WTC11 (cell line): ENCODE data around the gene RNF126. TPM values are rescaled to one million over a fixed set of nuclear protein-coding genes. Genes with fewer than 3 reads are reported as not detected.

ENCODE experiments used
- ATAC-seq: fragments of 200-7000 bp; cut with Tn5 transposase; 2 replicates; pipeline ENCODE4 v1.10.0; 2021; ENCODE audit warnings: mild to moderate bottlenecking, moderate library complexity
- CTCF ChIA-PET: fragments of 300-600 bp; sonication (Branson Sonifier 250); formaldehyde crosslinking; loops from one replicate; lab custom pipeline; 2021; ENCODE audit warnings: antibody characterized with exemption; lab: Charles Lee
- POLR2A ChIA-PET: fragments of 350-600 bp; sonication (Branson Sonifier 250); formaldehyde crosslinking; loops from one replicate; lab custom pipeline; 2021; ENCODE audit warnings: antibody characterized with exemption; lab: Charles Lee
- DNase-seq: peaks from one replicate; pipeline ENCODE4 v3.0.0; 2021; ENCODE audit warnings: low spot score
- H3K27ac Mint-ChIP-seq: 2 replicates; pipeline ENCODE4 v1.8.0; 2021; ENCODE audit warnings: mixed read lengths
- H3K27me3 Mint-ChIP-seq: 2 replicates; pipeline ENCODE4 v1.8.0; 2021; ENCODE audit warnings: low read depth, mild to moderate bottlenecking, moderate library complexity, mixed read lengths
- H3K36me3 Mint-ChIP-seq: 2 replicates; pipeline ENCODE4 v1.8.0; 2021; ENCODE audit warnings: mixed read lengths
- H3K4me1 Mint-ChIP-seq: 2 replicates; pipeline ENCODE4 v1.8.0; 2022; ENCODE audit warnings: mixed read lengths
- H3K4me3 Mint-ChIP-seq: 2 replicates; pipeline ENCODE4 v1.8.0; 2021; ENCODE audit warnings: mild to moderate bottlenecking, moderate library complexity, mixed read lengths
- H3K9me3 Mint-ChIP-seq: 2 replicates; pipeline ENCODE4 v1.8.0; 2021; ENCODE audit warnings: mixed read lengths
- CREB1 ChIP-seq: sonication (generic); formaldehyde crosslinking; IDR thresholded peaks from 2 replicates; pipeline ENCODE4 v1.8.0; 2023; ENCODE audit warnings: mild to moderate bottlenecking, missing genetic modification reagents
- CREM ChIP-seq: sonication (generic); formaldehyde crosslinking; IDR thresholded peaks from 2 replicates; pipeline ENCODE4 v1.8.1; 2022; ENCODE audit warnings: mild to moderate bottlenecking, missing genetic modification reagents, moderate library complexity
- ESRRA ChIP-seq: sonication (generic); formaldehyde crosslinking; IDR thresholded peaks from 2 replicates; pipeline ENCODE4 v1.8.1; 2022; ENCODE audit warnings: mild to moderate bottlenecking, missing genetic modification reagents, borderline replicate concordance
- FOXJ3 ChIP-seq: sonication (generic); formaldehyde crosslinking; IDR thresholded peaks from 2 replicates; pipeline ENCODE4 v1.9.0; 2021; ENCODE audit warnings: missing genetic modification reagents, mild to moderate bottlenecking, borderline replicate concordance
- GRHL2 ChIP-seq: fragments of 250-450 bp; sonication (Bioruptor Pico); IDR thresholded peaks from 2 replicates; pipeline ENCODE4 v1.8.0; 2022; ENCODE audit warnings: mild to moderate bottlenecking, moderate library complexity; ENCODE audit not compliant: insufficient replicate concordance, severe bottlenecking
- GTF2I ChIP-seq: fragments of 250-450 bp; sonication (Bioruptor Pico); conservative IDR thresholded peaks from 2 replicates; pipeline ENCODE4 v1.4.0; 2021; ENCODE audit warnings: mild to moderate bottlenecking
- IRF2 ChIP-seq: sonication (generic); formaldehyde crosslinking; IDR thresholded peaks from 2 replicates; pipeline ENCODE4 v1.8.0; 2022; ENCODE audit warnings: low read depth, missing genetic modification reagents, borderline replicate concordance
- NFATC4 ChIP-seq: fragments of 250-450 bp; sonication (Bioruptor Pico); IDR thresholded peaks from 2 replicates; pipeline ENCODE4 v1.9.0; 2021; ENCODE audit warnings: mild to moderate bottlenecking
- NR1H2 ChIP-seq: sonication (generic); formaldehyde crosslinking; IDR thresholded peaks from 2 replicates; pipeline ENCODE4 v1.9.0; 2021; ENCODE audit warnings: mild to moderate bottlenecking, moderate library complexity, missing genetic modification reagents
- NR3C1 ChIP-seq: sonication (generic); formaldehyde crosslinking; conservative IDR thresholded peaks from 2 replicates; pipeline ENCODE4 v1.8.1; 2023; ENCODE audit warnings: low read depth, mild to moderate bottlenecking, missing genetic modification reagents
- RELA ChIP-seq: sonication (generic); formaldehyde crosslinking; IDR thresholded peaks from 2 replicates; pipeline ENCODE4 v1.8.1; 2022; ENCODE audit warnings: missing genetic modification reagents, mild to moderate bottlenecking, borderline replicate concordance
- RORB ChIP-seq: fragments of 250-450 bp; sonication (Bioruptor Pico); IDR thresholded peaks from 2 replicates; pipeline ENCODE4 v1.9.0; 2021; ENCODE audit warnings: mild to moderate bottlenecking
- SP1 ChIP-seq: sonication (generic); formaldehyde crosslinking; conservative IDR thresholded peaks from 2 replicates; pipeline ENCODE4 v1.8.1; 2022; ENCODE audit warnings: missing genetic modification reagents
- TEAD4 ChIP-seq: sonication (generic); formaldehyde crosslinking; IDR thresholded peaks from 2 replicates; pipeline ENCODE4 v1.8.0; 2022; ENCODE audit warnings: mild to moderate bottlenecking, missing genetic modification reagents
- ZNF317 ChIP-seq: sonication (generic); formaldehyde crosslinking; IDR thresholded peaks from 2 replicates; pipeline ENCODE4 v1.8.1; 2023; ENCODE audit warnings: low read depth, mild to moderate bottlenecking, moderate library complexity, missing genetic modification reagents, borderline replicate concordance
- ZNF396 ChIP-seq: fragments of 250-450 bp; sonication (Bioruptor Pico); IDR thresholded peaks from 2 replicates; pipeline ENCODE4 v1.8.0; 2021; ENCODE audit warnings: mild to moderate bottlenecking, moderate library complexity, borderline replicate concordance
- total RNA-seq: library from RNA; stranded (reverse); gene quantifications from 3 replicates; pipeline ENCODE4 v1.2.3, GENCODE V29; 2021
- TF ChIP-seq, protein P1 (sequence below): fragments of 250-450 bp; sonication (Bioruptor Pico); IDR thresholded peaks from 2 replicates; pipeline ENCODE4 v1.9.0; 2021; ENCODE audit warnings: mild to moderate bottlenecking
- TF ChIP-seq, protein P2 (sequence below): sonication (generic); formaldehyde crosslinking; IDR thresholded peaks from 2 replicates; pipeline ENCODE4 v1.8.0; 2022; ENCODE audit warnings: missing genetic modification reagents
- TF ChIP-seq, protein P3 (sequence below): sonication (generic); formaldehyde crosslinking; IDR thresholded peaks from 2 replicates; pipeline ENCODE4 v1.8.1; 2023; ENCODE audit warnings: mild to moderate bottlenecking, missing genetic modification reagents, moderate library complexity
- TF ChIP-seq, protein P4 (sequence below): sonication (generic); formaldehyde crosslinking; IDR thresholded peaks from 2 replicates; pipeline ENCODE4 v1.8.1; 2022; ENCODE audit warnings: missing genetic modification reagents, borderline replicate concordance
- TF ChIP-seq, protein P5 (sequence below): fragments of 200-600 bp; IDR thresholded peaks from 2 replicates; pipeline ENCODE4 v1.8.0; 2022; ENCODE audit warnings: antibody characterized with exemption
- TF ChIP-seq, protein P6 (sequence below): sonication (generic); formaldehyde crosslinking; IDR thresholded peaks from 2 replicates; pipeline ENCODE4 v1.8.1; 2022; ENCODE audit warnings: low read depth, mild to moderate bottlenecking, moderate library complexity, missing genetic modification reagents, borderline replicate concordance

Gene RNF126
- total RNA-seq, 1 experiment from 2014 or later: 84.4 TPM

DNA sequence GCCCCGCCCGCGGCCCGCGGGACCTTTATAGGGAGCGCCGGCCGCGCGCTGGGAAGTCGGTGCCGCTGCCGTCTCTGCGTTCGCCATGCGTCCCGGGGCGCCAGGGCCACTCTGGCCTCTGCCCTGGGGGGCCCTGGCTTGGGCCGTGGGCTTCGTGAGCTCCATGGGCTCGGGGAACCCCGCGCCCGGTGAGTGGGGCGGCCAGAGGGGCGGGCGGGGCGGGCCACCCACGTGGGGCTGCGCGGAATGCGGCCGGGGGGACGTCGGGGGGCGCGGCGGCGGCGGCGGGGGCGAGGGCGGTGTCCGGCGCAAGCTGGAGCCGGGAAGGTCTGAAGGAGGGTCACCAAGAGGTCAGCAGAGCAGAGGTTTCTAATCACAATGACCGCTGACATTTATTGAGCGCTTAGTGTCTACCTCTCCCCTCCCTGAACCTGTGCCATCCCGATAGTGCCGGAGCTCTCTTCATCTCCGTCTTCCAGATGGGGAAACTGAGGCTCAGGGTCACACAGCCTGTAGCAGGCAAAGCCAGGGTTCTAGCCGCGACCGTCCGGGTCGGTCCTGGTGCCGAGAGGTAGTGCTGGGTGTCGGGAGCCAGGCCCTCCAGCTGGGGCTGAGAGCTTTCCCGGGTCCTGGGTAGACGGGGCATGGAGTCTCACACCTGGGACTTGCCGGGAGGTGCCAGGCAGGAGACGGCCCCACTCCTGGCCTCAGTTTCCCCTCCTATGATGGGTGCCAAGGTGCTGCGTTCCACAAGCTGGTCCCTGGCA, 13.5 kb upstream of the RNF126 start, which contains the start of gene FSTL3:
Gene FSTL3, plus strand, starts transcription at position 54 of the 767 bp plus-strand sequence. Its CDS starts 32 bp downstream, at position 86.
- no peak within 1 kb of the TSS for H3K27ac Mint-ChIP-seq
- CTCF ChIA-PET: interaction anchor here (1.3 to 2.4 kb wide), 4 partner anchors 13 to 65 kb away, joined by 3 to 16 read pairs (median 6); partner anchors contain the start of gene RNF126
- no peak for ATAC-seq

DNA sequence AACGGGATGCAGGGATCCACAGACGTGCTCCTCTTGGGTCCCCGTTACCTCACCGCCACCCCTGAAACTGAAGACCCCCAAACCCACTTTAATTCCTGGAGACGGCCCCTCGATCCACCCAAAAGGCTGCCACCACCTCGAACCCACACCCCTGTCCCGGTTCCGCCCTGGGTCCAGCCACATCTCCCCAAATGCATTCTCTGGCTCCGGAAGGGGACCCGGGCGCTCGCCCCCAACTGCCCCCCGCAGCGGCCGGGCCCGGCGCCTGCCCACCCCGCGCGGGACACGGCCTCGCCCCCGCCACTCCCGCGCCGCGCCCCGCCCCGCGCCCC, 13.0 kb upstream of the RNF126 start:
- Mint-ChIP-seq H3K9me3 (no peaks in the 10 kb centered on the region), H3K36me3 (no peaks in the 10 kb centered on the region), H3K4me1 (no peaks in the 10 kb centered on the region), H3K4me3 (peak overlapping the region; percentile 45; the same call in 1 of the 2 replicates), H3K27ac (no peak overlapping the region), H3K27me3 (peaks cover 27% of the 10 kb centered on the region)
- ATAC-seq (no peak), DNase-seq (no peak)
- POLR2A ChIA-PET: no interaction called here
- CTCF ChIA-PET: interaction anchor here (1.0 to 2.1 kb wide), 4 partner anchors 24 to 66 kb away, joined by 3 to 8 read pairs (median 4); no protein-coding TSS in a partner anchor
- TF ChIP-seq IRF2 (CRISPR knock-in tag) (no peak), RORB (no peak), GTF2I (no peak), ESRRA (CRISPR knock-in tag) (no peak), FOXJ3 (CRISPR knock-in tag) (no peak), ZNF317 (CRISPR knock-in tag) (no peak), SP1 (CRISPR knock-in tag) (no peak), GRHL2 (CRISPR knock-in tag) (no peak), TEAD4 (CRISPR knock-in tag) (no peak), NFATC4 (no peak)
- TF ChIP-seq, protein P1, sequence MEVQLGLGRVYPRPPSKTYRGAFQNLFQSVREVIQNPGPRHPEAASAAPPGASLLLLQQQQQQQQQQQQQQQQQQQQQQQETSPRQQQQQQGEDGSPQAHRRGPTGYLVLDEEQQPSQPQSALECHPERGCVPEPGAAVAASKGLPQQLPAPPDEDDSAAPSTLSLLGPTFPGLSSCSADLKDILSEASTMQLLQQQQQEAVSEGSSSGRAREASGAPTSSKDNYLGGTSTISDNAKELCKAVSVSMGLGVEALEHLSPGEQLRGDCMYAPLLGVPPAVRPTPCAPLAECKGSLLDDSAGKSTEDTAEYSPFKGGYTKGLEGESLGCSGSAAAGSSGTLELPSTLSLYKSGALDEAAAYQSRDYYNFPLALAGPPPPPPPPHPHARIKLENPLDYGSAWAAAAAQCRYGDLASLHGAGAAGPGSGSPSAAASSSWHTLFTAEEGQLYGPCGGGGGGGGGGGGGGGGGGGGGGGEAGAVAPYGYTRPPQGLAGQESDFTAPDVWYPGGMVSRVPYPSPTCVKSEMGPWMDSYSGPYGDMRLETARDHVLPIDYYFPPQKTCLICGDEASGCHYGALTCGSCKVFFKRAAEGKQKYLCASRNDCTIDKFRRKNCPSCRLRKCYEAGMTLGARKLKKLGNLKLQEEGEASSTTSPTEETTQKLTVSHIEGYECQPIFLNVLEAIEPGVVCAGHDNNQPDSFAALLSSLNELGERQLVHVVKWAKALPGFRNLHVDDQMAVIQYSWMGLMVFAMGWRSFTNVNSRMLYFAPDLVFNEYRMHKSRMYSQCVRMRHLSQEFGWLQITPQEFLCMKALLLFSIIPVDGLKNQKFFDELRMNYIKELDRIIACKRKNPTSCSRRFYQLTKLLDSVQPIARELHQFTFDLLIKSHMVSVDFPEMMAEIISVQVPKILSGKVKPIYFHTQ (CRISPR knock-in tag): no peak
- TF ChIP-seq, protein P2, sequence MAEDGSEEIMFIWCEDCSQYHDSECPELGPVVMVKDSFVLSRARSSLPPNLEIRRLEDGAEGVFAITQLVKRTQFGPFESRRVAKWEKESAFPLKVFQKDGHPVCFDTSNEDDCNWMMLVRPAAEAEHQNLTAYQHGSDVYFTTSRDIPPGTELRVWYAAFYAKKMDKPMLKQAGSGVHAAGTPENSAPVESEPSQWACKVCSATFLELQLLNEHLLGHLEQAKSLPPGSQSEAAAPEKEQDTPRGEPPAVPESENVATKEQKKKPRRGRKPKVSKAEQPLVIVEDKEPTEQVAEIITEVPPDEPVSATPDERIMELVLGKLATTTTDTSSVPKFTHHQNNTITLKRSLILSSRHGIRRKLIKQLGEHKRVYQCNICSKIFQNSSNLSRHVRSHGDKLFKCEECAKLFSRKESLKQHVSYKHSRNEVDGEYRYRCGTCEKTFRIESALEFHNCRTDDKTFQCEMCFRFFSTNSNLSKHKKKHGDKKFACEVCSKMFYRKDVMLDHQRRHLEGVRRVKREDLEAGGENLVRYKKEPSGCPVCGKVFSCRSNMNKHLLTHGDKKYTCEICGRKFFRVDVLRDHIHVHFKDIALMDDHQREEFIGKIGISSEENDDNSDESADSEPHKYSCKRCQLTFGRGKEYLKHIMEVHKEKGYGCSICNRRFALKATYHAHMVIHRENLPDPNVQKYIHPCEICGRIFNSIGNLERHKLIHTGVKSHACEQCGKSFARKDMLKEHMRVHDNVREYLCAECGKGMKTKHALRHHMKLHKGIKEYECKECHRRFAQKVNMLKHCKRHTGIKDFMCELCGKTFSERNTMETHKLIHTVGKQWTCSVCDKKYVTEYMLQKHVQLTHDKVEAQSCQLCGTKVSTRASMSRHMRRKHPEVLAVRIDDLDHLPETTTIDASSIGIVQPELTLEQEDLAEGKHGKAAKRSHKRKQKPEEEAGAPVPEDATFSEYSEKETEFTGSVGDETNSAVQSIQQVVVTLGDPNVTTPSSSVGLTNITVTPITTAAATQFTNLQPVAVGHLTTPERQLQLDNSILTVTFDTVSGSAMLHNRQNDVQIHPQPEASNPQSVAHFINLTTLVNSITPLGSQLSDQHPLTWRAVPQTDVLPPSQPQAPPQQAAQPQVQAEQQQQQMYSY (CRISPR knock-in tag): no peak

More for the DNA sequence above, 13.5 kb upstream of the RNF126 start, which contains the start of gene FSTL3:
- POLR2A ChIA-PET: interaction anchor here (0.7 kb wide), 1 partner anchor 27 kb away, joined by 3 read pairs; no protein-coding TSS in a partner anchor
- peaks cover 27% of the 10 kb centered on the region for H3K27me3 Mint-ChIP-seq
- no peaks in the 10 kb centered on the region for H3K9me3 Mint-ChIP-seq
- DNase-seq: no peak
- H3K4me3 Mint-ChIP-seq: peak within 1 kb of the TSS; percentile 50
- TF ChIP-seq, protein P3, sequence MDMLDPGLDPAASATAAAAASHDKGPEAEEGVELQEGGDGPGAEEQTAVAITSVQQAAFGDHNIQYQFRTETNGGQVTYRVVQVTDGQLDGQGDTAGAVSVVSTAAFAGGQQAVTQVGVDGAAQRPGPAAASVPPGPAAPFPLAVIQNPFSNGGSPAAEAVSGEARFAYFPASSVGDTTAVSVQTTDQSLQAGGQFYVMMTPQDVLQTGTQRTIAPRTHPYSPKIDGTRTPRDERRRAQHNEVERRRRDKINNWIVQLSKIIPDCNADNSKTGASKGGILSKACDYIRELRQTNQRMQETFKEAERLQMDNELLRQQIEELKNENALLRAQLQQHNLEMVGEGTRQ (CRISPR knock-in tag): no peak
- TF ChIP-seq CREB1 (no peak), NR3C1 (CRISPR knock-in tag) (no peak), ESRRA (CRISPR knock-in tag) (no peak), ZNF396 (CRISPR knock-in tag) (no peak), RELA (no peak), CREM (CRISPR knock-in tag) (no peak), NR1H2 (CRISPR knock-in tag) (no peak)
- TF ChIP-seq, protein P4, sequence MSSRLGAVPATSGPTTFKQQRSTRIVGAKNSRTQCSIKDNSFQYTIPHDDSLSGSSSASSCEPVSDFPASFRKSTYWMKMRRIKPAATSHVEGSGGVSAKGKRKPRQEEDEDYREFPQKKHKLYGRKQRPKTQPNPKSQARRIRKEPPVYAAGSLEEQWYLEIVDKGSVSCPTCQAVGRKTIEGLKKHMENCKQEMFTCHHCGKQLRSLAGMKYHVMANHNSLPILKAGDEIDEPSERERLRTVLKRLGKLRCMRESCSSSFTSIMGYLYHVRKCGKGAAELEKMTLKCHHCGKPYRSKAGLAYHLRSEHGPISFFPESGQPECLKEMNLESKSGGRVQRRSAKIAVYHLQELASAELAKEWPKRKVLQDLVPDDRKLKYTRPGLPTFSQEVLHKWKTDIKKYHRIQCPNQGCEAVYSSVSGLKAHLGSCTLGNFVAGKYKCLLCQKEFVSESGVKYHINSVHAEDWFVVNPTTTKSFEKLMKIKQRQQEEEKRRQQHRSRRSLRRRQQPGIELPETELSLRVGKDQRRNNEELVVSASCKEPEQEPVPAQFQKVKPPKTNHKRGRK (CRISPR knock-in tag): no peak
- TF ChIP-seq, protein P5, sequence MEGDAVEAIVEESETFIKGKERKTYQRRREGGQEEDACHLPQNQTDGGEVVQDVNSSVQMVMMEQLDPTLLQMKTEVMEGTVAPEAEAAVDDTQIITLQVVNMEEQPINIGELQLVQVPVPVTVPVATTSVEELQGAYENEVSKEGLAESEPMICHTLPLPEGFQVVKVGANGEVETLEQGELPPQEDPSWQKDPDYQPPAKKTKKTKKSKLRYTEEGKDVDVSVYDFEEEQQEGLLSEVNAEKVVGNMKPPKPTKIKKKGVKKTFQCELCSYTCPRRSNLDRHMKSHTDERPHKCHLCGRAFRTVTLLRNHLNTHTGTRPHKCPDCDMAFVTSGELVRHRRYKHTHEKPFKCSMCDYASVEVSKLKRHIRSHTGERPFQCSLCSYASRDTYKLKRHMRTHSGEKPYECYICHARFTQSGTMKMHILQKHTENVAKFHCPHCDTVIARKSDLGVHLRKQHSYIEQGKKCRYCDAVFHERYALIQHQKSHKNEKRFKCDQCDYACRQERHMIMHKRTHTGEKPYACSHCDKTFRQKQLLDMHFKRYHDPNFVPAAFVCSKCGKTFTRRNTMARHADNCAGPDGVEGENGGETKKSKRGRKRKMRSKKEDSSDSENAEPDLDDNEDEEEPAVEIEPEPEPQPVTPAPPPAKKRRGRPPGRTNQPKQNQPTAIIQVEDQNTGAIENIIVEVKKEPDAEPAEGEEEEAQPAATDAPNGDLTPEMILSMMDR: no peak
- TF ChIP-seq, protein P6, sequence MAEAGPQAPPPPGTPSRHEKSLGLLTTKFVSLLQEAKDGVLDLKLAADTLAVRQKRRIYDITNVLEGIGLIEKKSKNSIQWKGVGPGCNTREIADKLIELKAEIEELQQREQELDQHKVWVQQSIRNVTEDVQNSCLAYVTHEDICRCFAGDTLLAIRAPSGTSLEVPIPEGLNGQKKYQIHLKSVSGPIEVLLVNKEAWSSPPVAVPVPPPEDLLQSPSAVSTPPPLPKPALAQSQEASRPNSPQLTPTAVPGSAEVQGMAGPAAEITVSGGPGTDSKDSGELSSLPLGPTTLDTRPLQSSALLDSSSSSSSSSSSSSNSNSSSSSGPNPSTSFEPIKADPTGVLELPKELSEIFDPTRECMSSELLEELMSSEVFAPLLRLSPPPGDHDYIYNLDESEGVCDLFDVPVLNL (CRISPR knock-in tag): no peak
- TF ChIP-seq, all 79 proteins: peak for 0
- no peaks in the 10 kb centered on the region for H3K36me3 Mint-ChIP-seq
- no peaks in the 10 kb centered on the region for H3K4me1 Mint-ChIP-seq
